A549 (cell line): ENCODE results near the gene ITPRID1.

Experiments
- EP300 ChIP-seq, 2 experiments: fragments of >200 bp; sonication (Bioruptor Twin); formaldehyde crosslinking; IDR thresholded peaks; 2 replicates in 1 of 2; 3 replicates in 1 of 2; pipeline ENCODE4 v1.6.1; 2016 to 2017
- NPAS2 ChIP-seq: fragments of 250-450 bp; sonication (Bioruptor Pico); IDR thresholded peaks from 2 replicates; pipeline ENCODE4 v1.8.0; 2022; ENCODE audit warnings: mild to moderate bottlenecking, moderate library complexity, borderline replicate concordance
- POLR2A ChIP-seq: IDR thresholded peaks from 2 replicates; pipeline ENCODE4 v1.6.1; 2012; ENCODE audit warnings: mild to moderate bottlenecking, low read length
- TF ChIP-seq, protein P1 (sequence below): fragments of 150-350 bp; IDR thresholded peaks from 2 replicates; pipeline ENCODE4 v1.6.1; 2014; ENCODE audit warnings: low read depth, mild to moderate bottlenecking, low read length

DNA sequence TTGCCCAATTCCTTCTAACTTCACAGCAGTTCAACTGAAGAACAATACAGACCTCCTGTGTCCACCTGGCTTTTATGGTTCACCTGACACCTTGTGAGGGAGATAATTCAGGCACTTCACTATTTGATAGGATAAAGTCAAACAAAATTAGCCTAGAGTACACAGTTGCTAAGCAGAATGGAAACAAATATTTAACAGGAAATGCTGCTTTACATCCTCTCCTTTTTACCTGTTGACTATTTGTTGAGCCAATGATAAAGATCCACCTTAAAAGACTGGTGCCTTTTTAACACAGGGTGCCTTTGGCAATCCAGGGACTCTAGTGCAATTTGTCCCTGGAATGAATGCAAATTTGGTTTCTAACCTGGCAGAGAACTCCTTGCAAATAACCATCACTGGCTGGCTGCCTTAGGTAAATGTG, 39.8 kb downstream of the ITPRID1 start:
- no peak for TF ChIP-seq POLR2A
- no peak for TF ChIP-seq NPAS2
- no peak for TF ChIP-seq EP300 (IDR thresholded peaks at IDR 0.05)
- TF ChIP-seq, protein P1, sequence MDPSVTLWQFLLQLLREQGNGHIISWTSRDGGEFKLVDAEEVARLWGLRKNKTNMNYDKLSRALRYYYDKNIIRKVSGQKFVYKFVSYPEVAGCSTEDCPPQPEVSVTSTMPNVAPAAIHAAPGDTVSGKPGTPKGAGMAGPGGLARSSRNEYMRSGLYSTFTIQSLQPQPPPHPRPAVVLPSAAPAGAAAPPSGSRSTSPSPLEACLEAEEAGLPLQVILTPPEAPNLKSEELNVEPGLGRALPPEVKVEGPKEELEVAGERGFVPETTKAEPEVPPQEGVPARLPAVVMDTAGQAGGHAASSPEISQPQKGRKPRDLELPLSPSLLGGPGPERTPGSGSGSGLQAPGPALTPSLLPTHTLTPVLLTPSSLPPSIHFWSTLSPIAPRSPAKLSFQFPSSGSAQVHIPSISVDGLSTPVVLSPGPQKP, result no peak
